Hepatocyte (in vitro differentiated cells): Measurements from ENCODE around the gene GATA6. TPM values are rescaled to one million over a fixed set of nuclear protein-coding genes. Genes with fewer than 3 reads are reported as not detected.

Source experiments
- DNase-seq: peaks from one replicate; pipeline ENCODE4 v3.0.0-alpha.2; 2016; ENCODE audit warnings: low spot score
- H2AFZ ChIP-seq: fragments of 200-600 bp; sonication (generic); 2 replicates; pipeline ENCODE4 v1.6.0; 2016; ENCODE audit warnings: antibody characterized with exemption, mild to moderate bottlenecking
- H3K27ac ChIP-seq: fragments of 200-600 bp; sonication (generic); 2 replicates; pipeline ENCODE4 v1.5.1; 2016; ENCODE audit warnings: mild to moderate bottlenecking
- H3K27me3 ChIP-seq: fragments of 200-600 bp; sonication (generic); 2 replicates; pipeline ENCODE4 v1.6.1; 2016
- H3K36me3 ChIP-seq: fragments of 200-600 bp; sonication (generic); replicated peaks from 2 replicates; pipeline ENCODE4 v1.5.1; 2016; ENCODE audit warnings: low read depth; ENCODE audit not compliant: insufficient read depth
- H3K4me1 ChIP-seq: fragments of 200-600 bp; sonication (generic); 2 replicates; pipeline ENCODE4 v1.5.1; 2016; ENCODE audit warnings: mild to moderate bottlenecking, moderate library complexity; ENCODE audit not compliant: insufficient read depth
- H3K4me2 ChIP-seq: fragments of 200-600 bp; sonication (generic); 2 replicates; pipeline ENCODE4 v1.6.0; 2016
- H3K4me3 ChIP-seq: fragments of 200-600 bp; sonication (generic); 2 replicates; pipeline ENCODE4 v1.5.1; 2016; ENCODE audit warnings: mild to moderate bottlenecking
- H3K79me2 ChIP-seq: fragments of 200-600 bp; sonication (generic); 2 replicates; pipeline ENCODE4 v1.6.0; 2017; ENCODE audit warnings: mild to moderate bottlenecking
- H3K9me2 ChIP-seq: fragments of 200-600 bp; sonication (generic); replicated peaks from 2 replicates; pipeline ENCODE4 v1.6.0; 2017; ENCODE audit warnings: mild to moderate bottlenecking; ENCODE audit not compliant: insufficient read depth
- H3K9me3 ChIP-seq: fragments of 200-600 bp; sonication (generic); 2 replicates; pipeline ENCODE4 v1.5.1; 2016; ENCODE audit warnings: low read depth, mild to moderate bottlenecking
- H4K20me1 ChIP-seq: fragments of 200-600 bp; sonication (generic); 2 replicates; pipeline ENCODE4 v1.6.0; 2016; ENCODE audit warnings: mild to moderate bottlenecking; ENCODE audit not compliant: insufficient read depth, poor library complexity, severe bottlenecking
- CTCF ChIP-seq: fragments of 200-600 bp; sonication (generic); IDR thresholded peaks from 2 replicates; pipeline ENCODE4 v1.5.1; 2016; ENCODE audit warnings: antibody characterized with exemption, mild to moderate bottlenecking; ENCODE audit not compliant: poor library complexity
- EZH2 ChIP-seq: fragments of 200-600 bp; sonication (generic); IDR thresholded peaks from 2 replicates; pipeline ENCODE4 v1.6.1; 2016; ENCODE audit warnings: antibody characterized with exemption, mild to moderate bottlenecking, borderline replicate concordance
- EZH2phosphoT487 ChIP-seq: fragments of 200-600 bp; sonication (generic); IDR thresholded peaks from one replicate; pipeline ENCODE4 v1.6.1; 2018; ENCODE audit warnings: antibody characterized with exemption, mild to moderate bottlenecking, low read depth, moderate library complexity; ENCODE audit not compliant: unreplicated experiment, severe bottlenecking
- WGBS: methylation state at CpG from one replicate; pipeline ENCODE4 v1.1.6; 2016; ENCODE audit warnings: low lambda C conversion rate; ENCODE audit errors: missing lambda C conversion rate; 5-methylcytosine and 5-hydroxymethylcytosine counted together
- polyA plus RNA-seq: library from polyadenylated mRNA; unstranded; fragments of >200 nt; fragmentation: Nextera tagmentation; extraction: Ambion mirVana; gene quantifications from 2 replicates; pipeline ENCODE4 v1.2.1, GENCODE V29; 2016
- total RNA-seq: library from RNA; depleted of rRNA; stranded (reverse); fragments of >200 nt; gene quantifications from 2 replicates; pipeline ENCODE4 v1.2.3, GENCODE V29; 2014

The GATA6 gene
- total and polyA plus RNA-seq, 2 experiments from 2014 or later: 125 to 128 TPM

DNA sequence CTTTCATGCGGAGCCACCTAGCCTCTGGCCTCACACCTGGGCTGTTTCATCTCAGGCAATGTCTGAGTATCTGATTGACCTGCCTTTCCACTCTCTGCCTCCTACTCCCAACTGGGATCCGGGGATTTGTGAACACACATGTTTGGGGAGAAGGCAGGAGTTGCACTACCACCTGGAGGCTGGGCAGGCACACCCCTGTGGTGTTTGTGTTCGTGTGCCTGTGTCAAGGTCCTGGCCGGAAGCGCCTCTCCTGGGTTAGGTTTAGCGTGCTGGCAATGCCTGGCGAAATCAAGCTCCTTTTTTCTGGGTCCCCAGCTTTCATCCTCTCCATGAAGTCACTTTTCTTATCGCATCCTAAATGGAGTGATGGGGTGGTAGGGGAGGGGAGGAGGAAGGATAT is 63.9 kb downstream of the GATA6 start:
- WGBS: 68% methylated on average over 8 of the region's 8 CpGs
- H3K36me3 ChIP-seq: no peaks in the 10 kb centered on the region
- TF ChIP-seq EZH2phosphoT487 (no peak), EZH2 (no peak), CTCF (no peak)
- H3K4me2 ChIP-seq: no peak overlapping the region
- no peak overlapping the region for H3K27ac ChIP-seq
- DNase-seq: no peak
- H3K9me2 ChIP-seq: no peaks in the 10 kb centered on the region
- H4K20me1 ChIP-seq: no peaks in the 10 kb centered on the region
- no peak overlapping the region for H3K4me3 ChIP-seq
- no peaks in the 10 kb centered on the region for H3K27me3 ChIP-seq
- H3K4me1 ChIP-seq: no peaks in the 10 kb centered on the region
- no peak overlapping the region for H2AFZ ChIP-seq
- H3K79me2 ChIP-seq: no peaks in the 10 kb centered on the region
- no peaks in the 10 kb centered on the region for H3K9me3 ChIP-seq

- no peaks in the 10 kb centered on the region for H3K79me2 ChIP-seq
- H3K27ac ChIP-seq: no peak overlapping the region
- no peaks in the 10 kb centered on the region for H3K9me2 ChIP-seq
- TF ChIP-seq EZH2: no peak
- TF ChIP-seq CTCF: no peak
- no peak for TF ChIP-seq EZH2phosphoT487
- no peaks in the 10 kb centered on the region for H4K20me1 ChIP-seq
- WGBS: 89% methylated on average over 6 of the region's 6 CpGs
- H2AFZ ChIP-seq: no peak overlapping the region
- peaks cover 17% of the 10 kb centered on the region for H3K4me1 ChIP-seq
- no peaks in the 10 kb centered on the region for H3K9me3 ChIP-seq
- H3K27me3 ChIP-seq: no peaks in the 10 kb centered on the region
- no peak for DNase-seq
- no peaks in the 10 kb centered on the region for H3K36me3 ChIP-seq
- H3K4me3 ChIP-seq: no peak overlapping the region
- no peak overlapping the region for H3K4me2 ChIP-seq
Observed at GRCh38 chr18:22238036-22238435, 68.6 kb downstream of the GATA6 start.

GRCh38 chr18:22238681-22239080 is 69.3 kb downstream of the GATA6 start:
- peaks cover 20% of the 10 kb centered on the region for H3K4me1 ChIP-seq
- H3K79me2 ChIP-seq: no peaks in the 10 kb centered on the region
- no peaks in the 10 kb centered on the region for H3K9me3 ChIP-seq
- H3K4me3 ChIP-seq: no peak overlapping the region
- no peak overlapping the region for H3K27ac ChIP-seq
- DNase-seq: no peak
- no peaks in the 10 kb centered on the region for H3K27me3 ChIP-seq
- H3K36me3 ChIP-seq: no peaks in the 10 kb centered on the region
- H3K4me2 ChIP-seq: no peak overlapping the region
- WGBS: 61% methylated on average over 6 of the region's 6 CpGs
- no peak overlapping the region for H2AFZ ChIP-seq
- H4K20me1 ChIP-seq: no peaks in the 10 kb centered on the region
- H3K9me2 ChIP-seq: no peaks in the 10 kb centered on the region
- TF ChIP-seq EZH2: no peak
- TF ChIP-seq CTCF: no peak
- no peak for TF ChIP-seq EZH2phosphoT487

GRCh38 chr18:22241921-22242361 is 72.6 kb downstream of the GATA6 start:
- peak overlapping the region; percentile 20 for H3K4me2 ChIP-seq
- no peaks in the 10 kb centered on the region for H3K27me3 ChIP-seq
- H3K9me2 ChIP-seq: no peaks in the 10 kb centered on the region
- H3K4me3 ChIP-seq: no peak overlapping the region
- H4K20me1 ChIP-seq: no peaks in the 10 kb centered on the region
- H3K4me1 ChIP-seq: peaks cover 24% of the 10 kb centered on the region
- H3K79me2 ChIP-seq: no peaks in the 10 kb centered on the region
- WGBS: 32% methylated on average over 6 of the region's 6 CpGs
- H3K36me3 ChIP-seq: no peaks in the 10 kb centered on the region
- H3K9me3 ChIP-seq: no peaks in the 10 kb centered on the region
- TF ChIP-seq EZH2 (no peak), EZH2phosphoT487 (no peak), CTCF (no peak)
- H2AFZ ChIP-seq: no peak overlapping the region
- DNase-seq: peak; percentile 38
- peak overlapping the region; percentile 88 for H3K27ac ChIP-seq
